Keratinocyte (primary cell): Measurements from ENCODE around the gene PTGES2. TPM values are rescaled to one million over a fixed set of nuclear protein-coding genes. Genes with fewer than 3 reads are reported as not detected.

Experiments
- DNase-seq: peaks from one replicate; pipeline ENCODE4 v3.0.0-alpha.2; 2011; ENCODE audit warnings: low read depth, missing footprints, low spot score
- FAIRE-seq: peaks from 2 replicates; lab custom pipeline; 2011; peaks lifted over from hg19 to GRCh38; lab: Jason Lieb, UNC
- H2AFZ ChIP-seq: 2 replicates; pipeline ENCODE4 v1.6.0; 2012; ENCODE audit warnings: low read length, control low read depth, inconsistent platforms; ENCODE audit not compliant: control insufficient read depth
- H3K27ac ChIP-seq: 2 replicates; pipeline ENCODE4 v1.5.1; 2011; ENCODE audit warnings: low read length; ENCODE audit not compliant: control insufficient read depth, insufficient read depth
- H3K27me3 ChIP-seq: 3 replicates; pipeline ENCODE4 v1.6.0; 2011; ENCODE audit warnings: low read length; ENCODE audit not compliant: control insufficient read depth, insufficient read depth; ENCODE audit errors: extremely low read depth
- H3K36me3 ChIP-seq, 2 experiments: 2 replicates in 1 of 2; 3 replicates in 1 of 2; pipeline ENCODE4 v1.5.1; 2011; ENCODE audit warnings: low read length in 2 of 2, mild to moderate bottlenecking in 1 of 2; ENCODE audit not compliant: control insufficient read depth in 2 of 2, insufficient read depth in 2 of 2; ENCODE audit errors: extremely low read depth in 1 of 2
- H3K4me1 ChIP-seq: 3 replicates; pipeline ENCODE4 v1.5.1; 2011; ENCODE audit warnings: low read length; ENCODE audit not compliant: control insufficient read depth, insufficient read depth; ENCODE audit errors: extremely low read depth
- H3K4me2 ChIP-seq: 3 replicates; pipeline ENCODE4 v1.6.0; 2011; ENCODE audit warnings: low read depth, low read length; ENCODE audit not compliant: control insufficient read depth, insufficient read depth; ENCODE audit errors: extremely low read depth
- H3K4me3 ChIP-seq, 3 experiments: fragments of 200-600 bp in 1 of 3; sonication (generic) in 1 of 3; 2 replicates in 2 of 3; 3 replicates in 1 of 3; pipeline ENCODE4 v1.5.1; 2011 to 2016; ENCODE audit warnings: low read length in 3 of 3, mild to moderate bottlenecking in 3 of 3, control low read depth in 2 of 3, inconsistent platforms in 1 of 3, low read depth in 1 of 3, mixed read lengths in 1 of 3, mixed run types in 1 of 3, moderate library complexity in 1 of 3; ENCODE audit not compliant: control insufficient read depth in 2 of 3, insufficient read depth in 2 of 3; ENCODE audit errors: extremely low read depth in 1 of 3
- H3K79me2 ChIP-seq: 2 replicates; pipeline ENCODE4 v1.6.0; 2012; ENCODE audit warnings: low read length; ENCODE audit not compliant: control insufficient read depth, insufficient read depth
- H3K9ac ChIP-seq: 3 replicates; pipeline ENCODE4 v1.6.0; 2011; ENCODE audit warnings: low read length; ENCODE audit not compliant: control insufficient read depth, insufficient read depth; ENCODE audit errors: extremely low read depth
- H3K9me1 ChIP-seq: 3 replicates; pipeline ENCODE4 v1.6.0; 2011; ENCODE audit warnings: low read length; ENCODE audit not compliant: control insufficient read depth, insufficient read depth; ENCODE audit errors: extremely low read depth
- H3K9me3 ChIP-seq: 2 replicates; pipeline ENCODE4 v1.5.1; 2012; ENCODE audit warnings: low read depth, low read length; ENCODE audit not compliant: control insufficient read depth
- H4K20me1 ChIP-seq: 3 replicates; pipeline ENCODE4 v1.6.0; 2011; ENCODE audit warnings: low read length; ENCODE audit not compliant: control insufficient read depth, insufficient read depth; ENCODE audit errors: extremely low read depth
- EZH2 ChIP-seq: IDR thresholded peaks from one replicate; pipeline ENCODE4 v1.6.1; 2012; ENCODE audit warnings: inconsistent platforms, mild to moderate bottlenecking, low read length, moderate library complexity
- dilution Hi-C: fragments of 300-500 bp; cut with MboI; formaldehyde crosslinking; loops from one replicate; pipeline ENCODE4 v1.7.0; 2020; ENCODE audit warnings: low sequenced_read_pairs; ENCODE audit not compliant: extremely low pct_ligation_motif_present
- polyA plus RNA-seq, 5 experiments: library from polyadenylated mRNA; depleted of rRNA in 3 of 5; stranded (reverse) in 3 of 5; stranded (forward) in 1 of 5; unstranded in 1 of 5; fragments of >200 nt; gene quantifications; 1 replicate in 1 of 5; 2 replicates in 3 of 5; 3 replicates in 1 of 5; pipeline versions ENCODE4 v1.2.1 to v1.2.3, GENCODE V29; 2011 to 2012; ENCODE audit warnings: missing spikeins in 2 of 5, low read depth in 1 of 5, low replicate concordance in 1 of 5
- TF ChIP-seq, protein P1 (sequence below), 3 experiments: IDR thresholded peaks in 1 of 3; conservative IDR thresholded peaks in 1 of 3; optimal IDR thresholded peaks in 1 of 3; 2 replicates in 2 of 3; 3 replicates in 1 of 3; pipeline versions ENCODE3 to v1.5.1; 2011; ENCODE audit warnings: low read length in 3 of 3, mild to moderate bottlenecking in 3 of 3, moderate library complexity in 2 of 3, control low read depth in 1 of 3, inconsistent platforms in 1 of 3; ENCODE audit not compliant: insufficient read depth in 2 of 3; ENCODE audit errors: extremely low read depth in 1 of 3

The PTGES2 gene
- polyA plus RNA-seq, 1 donor (not counting 4 experiments of a cell fraction or from before 2014, with no cell fraction given), result 68.7 TPM

DNA sequence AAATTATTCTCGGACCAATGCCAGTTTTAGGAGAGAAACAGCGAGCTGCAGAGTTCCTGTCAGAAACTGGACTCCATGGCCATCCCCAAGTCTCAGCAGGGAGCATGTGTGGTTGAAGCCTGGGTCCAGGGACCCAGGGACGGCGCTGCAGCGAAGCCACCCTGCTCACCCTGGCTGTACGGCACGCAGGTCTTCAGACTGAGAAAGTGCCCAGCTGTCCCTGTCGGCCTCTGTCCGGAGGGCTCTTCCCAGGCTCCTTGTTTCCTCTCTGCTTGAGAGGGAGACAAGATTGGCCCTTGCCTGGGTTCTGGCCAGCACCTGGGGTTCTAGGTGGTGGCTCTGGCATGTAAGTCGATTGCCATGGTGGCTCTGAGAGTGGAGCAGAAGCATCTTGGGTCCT lies 26.9 kb downstream of the PTGES2 start:
- Histone ChIP-seq H3K9ac (no peak overlapping the region), H3K4me2 (no peak overlapping the region), H3K27ac (no peak overlapping the region), H3K36me3 (peaks cover 29 to 35% of the 10 kb centered on the region in 2 experiments), H2AFZ (no peak overlapping the region), H3K9me3 (no peaks in the 10 kb centered on the region), H3K79me2 (peaks cover 28% of the 10 kb centered on the region), H4K20me1 (no peaks in the 10 kb centered on the region), H3K4me3 (no peak overlapping the region), H3K4me1 (peaks cover 21% of the 10 kb centered on the region), H3K9me1 (no peaks in the 10 kb centered on the region), H3K27me3 (no peaks in the 10 kb centered on the region)
- DNase-seq, result no peak
- no peak for TF ChIP-seq EZH2
- TF ChIP-seq, protein P1, sequence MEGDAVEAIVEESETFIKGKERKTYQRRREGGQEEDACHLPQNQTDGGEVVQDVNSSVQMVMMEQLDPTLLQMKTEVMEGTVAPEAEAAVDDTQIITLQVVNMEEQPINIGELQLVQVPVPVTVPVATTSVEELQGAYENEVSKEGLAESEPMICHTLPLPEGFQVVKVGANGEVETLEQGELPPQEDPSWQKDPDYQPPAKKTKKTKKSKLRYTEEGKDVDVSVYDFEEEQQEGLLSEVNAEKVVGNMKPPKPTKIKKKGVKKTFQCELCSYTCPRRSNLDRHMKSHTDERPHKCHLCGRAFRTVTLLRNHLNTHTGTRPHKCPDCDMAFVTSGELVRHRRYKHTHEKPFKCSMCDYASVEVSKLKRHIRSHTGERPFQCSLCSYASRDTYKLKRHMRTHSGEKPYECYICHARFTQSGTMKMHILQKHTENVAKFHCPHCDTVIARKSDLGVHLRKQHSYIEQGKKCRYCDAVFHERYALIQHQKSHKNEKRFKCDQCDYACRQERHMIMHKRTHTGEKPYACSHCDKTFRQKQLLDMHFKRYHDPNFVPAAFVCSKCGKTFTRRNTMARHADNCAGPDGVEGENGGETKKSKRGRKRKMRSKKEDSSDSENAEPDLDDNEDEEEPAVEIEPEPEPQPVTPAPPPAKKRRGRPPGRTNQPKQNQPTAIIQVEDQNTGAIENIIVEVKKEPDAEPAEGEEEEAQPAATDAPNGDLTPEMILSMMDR (optimal IDR thresholded peaks at IDR 0.05 in 1 of 3, IDR thresholded peaks at IDR 0.05 in 1 of 3, conservative IDR thresholded peaks at IDR 0.05 in 1 of 3; ENCODE audit: extremely low read depth in 1 of 3, insufficient read depth in 2 of 3, low read length in 3 of 3), result no peak
- dilution Hi-C loops, result no loop called here
- FAIRE-seq, result no peak

GRCh38 chr9:128099932-128100491 lies 27.5 kb downstream of the PTGES2 start:
- Histone ChIP-seq H3K4me2 (peak overlapping the region; percentile 99), H3K36me3 (peaks cover 29 to 32% of the 10 kb centered on the region in 2 experiments), H3K4me1 (peaks cover 24% of the 10 kb centered on the region), H3K9me3 (no peaks in the 10 kb centered on the region), H3K9me1 (no peaks in the 10 kb centered on the region), H3K9ac (no peak overlapping the region), H3K79me2 (peaks cover 28% of the 10 kb centered on the region), H2AFZ (no peak overlapping the region), H3K27me3 (no peaks in the 10 kb centered on the region), H3K27ac (no peak overlapping the region), H3K4me3 (peak overlapping the region in 1 of 3 experiments; percentile 88), H4K20me1 (peaks cover under 1% of the 10 kb centered on the region)
- DNase-seq (no peak), FAIRE-seq (no peak)
- dilution Hi-C loops, result no loop called here
- TF ChIP-seq, protein P1 (optimal IDR thresholded peaks at IDR 0.05 in 1 of 3, IDR thresholded peaks at IDR 0.05 in 1 of 3, conservative IDR thresholded peaks at IDR 0.05 in 1 of 3; ENCODE audit: extremely low read depth in 1 of 3, insufficient read depth in 2 of 3, low read length in 3 of 3), result no peak
- no peak for TF ChIP-seq EZH2
